Measurements from ENCODE around the gene KCNT1.
A peak's percentile ranks its signal among the peaks of the same experiment; 100 is the strongest.

Gene KCNT1

GRCh38 chr9:135715056-135715595 lies 13.1 kb downstream of the KCNT1 start:
- no peak for ATAC-seq (replicated peaks)

GRCh38 chr9:135716045-135716444 lies 14.1 kb downstream of the KCNT1 start:
- no peaks in the 10 kb centered on the region for H3K9me3 Mint-ChIP-seq
- no peak overlapping the region for H3K27ac Mint-ChIP-seq
- no peak overlapping the region for H3K4me3 Mint-ChIP-seq
- no peaks in the 10 kb centered on the region for H3K4me1 Mint-ChIP-seq
- H3K27me3 Mint-ChIP-seq, result peaks cover 53 to 75% of the 10 kb centered on the region in 2 donors
- ATAC-seq (replicated peaks) (no peak), DNase-seq (no peak)
- no peaks in the 10 kb centered on the region for H3K36me3 Mint-ChIP-seq

More at GRCh38 chr9:135715056-135715595, 13.1 kb downstream of the KCNT1 start:
- Mint-ChIP-seq H3K4me3 (no peak overlapping the region), H3K4me1 (no peaks in the 10 kb centered on the region), H3K27me3 (peaks cover 49 to 68% of the 10 kb centered on the region in 2 donors), H3K9me3 (no peaks in the 10 kb centered on the region), H3K36me3 (no peaks in the 10 kb centered on the region), H3K27ac (no peak overlapping the region)
- DNase-seq, result no peak

GRCh38 chr9:135717410-135717809 lies 15.4 kb downstream of the KCNT1 start:
- H3K36me3 Mint-ChIP-seq, result no peaks in the 10 kb centered on the region
- H3K4me1 Mint-ChIP-seq, result no peaks in the 10 kb centered on the region
- peaks cover 48 to 69% of the 10 kb centered on the region in 2 donors for H3K27me3 Mint-ChIP-seq
- ATAC-seq (replicated peaks), result no peak
- DNase-seq, result no peak
- no peak overlapping the region for H3K27ac Mint-ChIP-seq
- no peak overlapping the region for H3K4me3 Mint-ChIP-seq
- H3K9me3 Mint-ChIP-seq, result no peaks in the 10 kb centered on the region

- H3K27ac Mint-ChIP-seq, result no peak overlapping the region
- ATAC-seq (replicated peaks), result peak; percentile 27 to 48
Measured at GRCh38 chr9:135718616-135719015, 16.6 kb downstream of the KCNT1 start.

GRCh38 chr9:135719472-135719871 lies 17.5 kb downstream of the KCNT1 start:
- H3K27ac Mint-ChIP-seq, result no peak overlapping the region
- no peaks in the 10 kb centered on the region for H3K36me3 Mint-ChIP-seq
- no peak for ATAC-seq (replicated peaks)
- no peaks in the 10 kb centered on the region for H3K4me1 Mint-ChIP-seq
- DNase-seq, result no peak
- peaks cover 35 to 52% of the 10 kb centered on the region in 2 donors for H3K27me3 Mint-ChIP-seq
- no peaks in the 10 kb centered on the region for H3K9me3 Mint-ChIP-seq
- no peak overlapping the region for H3K4me3 Mint-ChIP-seq

More at GRCh38 chr9:135718616-135719015, 16.6 kb downstream of the KCNT1 start:
- no peak overlapping the region for H3K4me3 Mint-ChIP-seq
- no peaks in the 10 kb centered on the region for H3K36me3 Mint-ChIP-seq
- H3K27me3 Mint-ChIP-seq, result peaks cover 39 to 57% of the 10 kb centered on the region in 2 donors
- no peaks in the 10 kb centered on the region for H3K9me3 Mint-ChIP-seq
- no peak for DNase-seq
- H3K4me1 Mint-ChIP-seq, result no peaks in the 10 kb centered on the region

GRCh38 chr9:135722365-135722764 lies 20.4 kb downstream of the KCNT1 start:
- Mint-ChIP-seq H3K27ac (no peak overlapping the region), H3K36me3 (no peaks in the 10 kb centered on the region)

GRCh38 chr9:135724186-135724787 lies 22.3 kb downstream of the KCNT1 start:
- Mint-ChIP-seq H3K4me1 (no peaks in the 10 kb centered on the region), H3K36me3 (no peaks in the 10 kb centered on the region)
- ATAC-seq (replicated peaks), result no peak

More at GRCh38 chr9:135722365-135722764, 20.4 kb downstream of the KCNT1 start:
- H3K9me3 Mint-ChIP-seq, result no peaks in the 10 kb centered on the region
- H3K4me3 Mint-ChIP-seq, result no peak overlapping the region
- no peaks in the 10 kb centered on the region for H3K4me1 Mint-ChIP-seq
- H3K27me3 Mint-ChIP-seq, result peaks cover 22 to 37% of the 10 kb centered on the region in 2 donors
- DNase-seq (no peak), ATAC-seq (replicated peaks) (no peak)

GRCh38 chr9:135726138-135726853 lies 24.3 kb downstream of the KCNT1 start:
- DNase-seq, result no peak
- peak in 1 of 2 donors; percentile 8 for ATAC-seq (replicated peaks)
- peaks cover 3 to 4% of the 10 kb centered on the region in 2 donors for H3K36me3 Mint-ChIP-seq
- H3K27ac Mint-ChIP-seq, result no peak overlapping the region
- no peaks in the 10 kb centered on the region for H3K4me1 Mint-ChIP-seq
- peaks cover 13 to 26% of the 10 kb centered on the region in 2 donors for H3K27me3 Mint-ChIP-seq
- H3K4me3 Mint-ChIP-seq, result no peak overlapping the region
- peaks cover 8 to 9% of the 10 kb centered on the region in 2 donors for H3K9me3 Mint-ChIP-seq

More at GRCh38 chr9:135724186-135724787, 22.3 kb downstream of the KCNT1 start:
- no peak for DNase-seq
- peaks cover 22 to 26% of the 10 kb centered on the region in 2 donors for H3K27me3 Mint-ChIP-seq
- H3K27ac Mint-ChIP-seq, result no peak overlapping the region
- no peak overlapping the region for H3K4me3 Mint-ChIP-seq
- no peaks in the 10 kb centered on the region for H3K9me3 Mint-ChIP-seq

- Mint-ChIP-seq H3K36me3 (peaks cover 3 to 4% of the 10 kb centered on the region in 2 donors), H3K4me3 (no peak overlapping the region), H3K9me3 (peaks cover 13 to 14% of the 10 kb centered on the region in 2 donors), H3K27ac (no peak overlapping the region), H3K27me3 (peaks cover 13 to 29% of the 10 kb centered on the region in 2 donors), H3K4me1 (no peaks in the 10 kb centered on the region)
- no peak for ATAC-seq (replicated peaks)
- DNase-seq, result no peak
Measured at GRCh38 chr9:135727257-135727875, 25.4 kb downstream of the KCNT1 start.

GRCh38 chr9:135728436-135729110 lies 26.6 kb downstream of the KCNT1 start:
- no peak overlapping the region for H3K27ac Mint-ChIP-seq
- ATAC-seq (replicated peaks), result no peak
- no peak for DNase-seq
- peaks cover 3 to 6% of the 10 kb centered on the region in 2 donors for H3K36me3 Mint-ChIP-seq
- peaks cover 16 to 32% of the 10 kb centered on the region in 2 donors for H3K27me3 Mint-ChIP-seq
- H3K4me3 Mint-ChIP-seq, result no peak overlapping the region
- peaks cover 20 to 21% of the 10 kb centered on the region in 2 donors for H3K9me3 Mint-ChIP-seq
- H3K4me1 Mint-ChIP-seq, result no peaks in the 10 kb centered on the region

GRCh38 chr9:135729480-135729879 lies 27.5 kb downstream of the KCNT1 start:
- peaks cover 22% of the 10 kb centered on the region in 2 donors for H3K9me3 Mint-ChIP-seq
- no peak overlapping the region for H3K4me3 Mint-ChIP-seq
- H3K27ac Mint-ChIP-seq, result no peak overlapping the region
- ATAC-seq (replicated peaks) (no peak), DNase-seq (no peak)
- no peaks in the 10 kb centered on the region for H3K4me1 Mint-ChIP-seq
- H3K36me3 Mint-ChIP-seq, result peaks cover 3 to 7% of the 10 kb centered on the region in 2 donors
- H3K27me3 Mint-ChIP-seq, result peaks cover 24 to 38% of the 10 kb centered on the region in 2 donors

- ATAC-seq (replicated peaks) (no peak), DNase-seq (no peak)
- H3K4me1 Mint-ChIP-seq, result no peaks in the 10 kb centered on the region
- H3K4me3 Mint-ChIP-seq, result no peak overlapping the region
- H3K9me3 Mint-ChIP-seq, result peaks cover 22% of the 10 kb centered on the region in 2 donors
- peaks cover 18 to 38% of the 10 kb centered on the region in 2 donors for H3K27me3 Mint-ChIP-seq
- H3K27ac Mint-ChIP-seq, result no peak overlapping the region
- H3K36me3 Mint-ChIP-seq, result peaks cover 3 to 7% of the 10 kb centered on the region in 2 donors
Measured at GRCh38 chr9:135731454-135731853, 29.5 kb downstream of the KCNT1 start.

GRCh38 chr9:135732569-135733257 lies 30.7 kb downstream of the KCNT1 start:
- Mint-ChIP-seq H3K27me3 (peaks cover 21 to 34% of the 10 kb centered on the region in 2 donors), H3K9me3 (peaks cover 22% of the 10 kb centered on the region in 2 donors), H3K27ac (no peak overlapping the region), H3K4me3 (no peak overlapping the region), H3K4me1 (peaks cover 0 to 2% of the 10 kb centered on the region in 2 donors), H3K36me3 (peaks cover 3 to 7% of the 10 kb centered on the region in 2 donors)
- DNase-seq (no peak), ATAC-seq (replicated peaks) (no peak)
